IMR-90 (cell line): ENCODE data around the gene PDE6A. TPM values are rescaled to one million over a fixed set of nuclear protein-coding genes. Genes with fewer than 3 reads are reported as not detected.

Experiments used
- ATAC-seq: fragments of 200-7000 bp; cut with Tn5 transposase; 2 replicates; pipeline ENCODE4 v1.9.1; 2020; ENCODE audit warnings: low read depth, mild to moderate bottlenecking, moderate library complexity
- BruUV-seq: library from RNA; stranded (reverse); fragments of 400-500 nt; replicated peaks from 2 replicates; lab custom pipeline; 2021; lab: Mats Ljungman, UMichigan
- CTCF ChIA-PET: fragments of 300-600 bp; formaldehyde crosslinking; extraction: SDS; loops from one replicate; lab custom pipeline; 2021; ENCODE audit warnings: antibody characterized with exemption; lab: Yijun Ruan, JAX
- POLR2A ChIA-PET: fragments of 300-600 bp; sonication (Branson Sonifier 250); formaldehyde crosslinking; loops from one replicate; lab custom pipeline; 2022; ENCODE audit warnings: antibody characterized with exemption; ENCODE audit not compliant: unreplicated experiment; lab: Charles Lee
- DNase-seq: peaks from one replicate; pipeline ENCODE4 v3.0.0; 2013
- H2AFZ ChIP-seq: replicated peaks from 2 replicates; pipeline ENCODE3; 2013; ENCODE audit warnings: low read length, mild to moderate bottlenecking; ENCODE audit not compliant: poor library complexity
- H2AK5ac ChIP-seq: 2 replicates; pipeline ENCODE4 v1.6.1; 2013; ENCODE audit warnings: low read depth, low read length, inconsistent platforms
- H2AK9ac ChIP-seq: replicated peaks from 2 replicates; pipeline ENCODE3; 2013; ENCODE audit warnings: mild to moderate bottlenecking, low read depth, low read length, moderate library complexity; ENCODE audit not compliant: poor library complexity
- H2BK120ac ChIP-seq: 2 replicates; pipeline ENCODE4 v1.6.1; 2013; ENCODE audit warnings: low read depth, low read length, inconsistent platforms
- H2BK15ac ChIP-seq: 3 replicates; pipeline ENCODE4 v1.6.1; 2013; ENCODE audit warnings: low read depth, low read length, inconsistent platforms
- H2BK20ac ChIP-seq: 2 replicates; pipeline ENCODE4 v1.6.1; 2013; ENCODE audit warnings: low read depth, mild to moderate bottlenecking, inconsistent platforms, low read length, moderate library complexity
- H2BK5ac ChIP-seq: 2 replicates; pipeline ENCODE4 v1.6.1; 2013; ENCODE audit warnings: mild to moderate bottlenecking, low read depth, low read length, inconsistent platforms; ENCODE audit not compliant: poor library complexity, severe bottlenecking
- H3K14ac ChIP-seq: replicated peaks from 2 replicates; pipeline ENCODE4 v1.6.1; 2013; ENCODE audit warnings: low read depth, low read length, inconsistent platforms
- H3K18ac ChIP-seq: 2 replicates; pipeline ENCODE4 v1.6.1; 2013; ENCODE audit warnings: low read depth, low read length, control low read depth
- H3K23ac ChIP-seq: 2 replicates; pipeline ENCODE4 v1.6.1; 2013; ENCODE audit warnings: low read depth, low read length, inconsistent platforms
- H3K27ac ChIP-seq: 2 replicates; pipeline ENCODE4 v1.5.1; 2013; ENCODE audit warnings: mild to moderate bottlenecking, control low read depth, low read length; ENCODE audit not compliant: insufficient read depth
- H3K27me3 ChIP-seq: 2 replicates; pipeline ENCODE4 v1.6.1; 2013; ENCODE audit warnings: low read length; ENCODE audit not compliant: control insufficient read depth, insufficient read depth
- H3K36me3 ChIP-seq: 2 replicates; pipeline ENCODE4 v1.6.1; 2013; ENCODE audit warnings: low read length, mixed read lengths; ENCODE audit not compliant: control insufficient read depth, insufficient read depth
- H3K4ac ChIP-seq: 2 replicates; pipeline ENCODE4 v1.6.1; 2013; ENCODE audit warnings: low read depth, low read length, inconsistent platforms
- H3K4me1 ChIP-seq: 2 replicates; pipeline ENCODE4 v1.6.1; 2013; ENCODE audit warnings: low read length, mixed read lengths; ENCODE audit not compliant: control insufficient read depth, insufficient read depth
- H3K4me2 ChIP-seq: 2 replicates; pipeline ENCODE4 v1.6.1; 2013; ENCODE audit warnings: low read depth, mild to moderate bottlenecking, control low read depth, low read length, moderate library complexity
- H3K4me3 ChIP-seq: 2 replicates; pipeline ENCODE4 v1.5.1; 2013; ENCODE audit warnings: low read depth, mild to moderate bottlenecking, control low read depth, low read length, moderate library complexity; ENCODE audit not compliant: insufficient read depth
- H3K56ac ChIP-seq: 2 replicates; pipeline ENCODE4 v1.6.1; 2013; ENCODE audit warnings: low read length, inconsistent platforms; ENCODE audit not compliant: insufficient read depth; ENCODE audit errors: extremely low read depth
- H3K79me1 ChIP-seq, 2 experiments: 2 replicates each; pipeline ENCODE4 v1.6.1; 2013; ENCODE audit warnings: low read length in 2 of 2, inconsistent platforms in 1 of 2, low read depth in 1 of 2
- H3K9ac ChIP-seq: 2 replicates; pipeline ENCODE4 v1.6.1; 2013; ENCODE audit warnings: low read depth, low read length, control low read depth
- H3K9me1 ChIP-seq: 2 replicates; pipeline ENCODE4 v1.6.1; 2013; ENCODE audit warnings: low read length, inconsistent platforms; ENCODE audit not compliant: insufficient read depth
- H3K9me3 ChIP-seq: 2 replicates; pipeline ENCODE4 v1.6.1; 2013; ENCODE audit warnings: low read length; ENCODE audit not compliant: control insufficient read depth, insufficient read depth
- H4K20me1 ChIP-seq: 2 replicates; pipeline ENCODE4 v1.6.1; 2013; ENCODE audit warnings: low read length, inconsistent platforms; ENCODE audit not compliant: insufficient read depth
- H4K5ac ChIP-seq: 2 replicates; pipeline ENCODE4 v1.6.1; 2013; ENCODE audit warnings: mild to moderate bottlenecking, low read depth, low read length, control low read depth
- H4K8ac ChIP-seq, 2 experiments: 2 replicates each; pipeline ENCODE4 v1.6.1; 2013; ENCODE audit warnings: low read depth in 2 of 2, low read length in 2 of 2, control low read depth in 1 of 2, inconsistent platforms in 1 of 2
- H4K91ac ChIP-seq: 2 replicates; pipeline ENCODE4 v1.6.1; 2013; ENCODE audit warnings: low read depth, low read length, inconsistent platforms; ENCODE audit not compliant: insufficient read depth
- CEBPB ChIP-seq: IDR thresholded peaks from 2 replicates; pipeline ENCODE4 v1.6.1; 2012; ENCODE audit warnings: low read depth, low read length, improper control_type of control experiment
- MXI1 ChIP-seq: IDR thresholded peaks from 2 replicates; pipeline ENCODE4 v1.6.1; 2012; ENCODE audit warnings: low read depth, mild to moderate bottlenecking, low read length, moderate library complexity, borderline replicate concordance
- NFE2L2 ChIP-seq: fragments of 150-350 bp; IDR thresholded peaks from 2 replicates; pipeline ENCODE4 v1.6.1; 2016; ENCODE audit warnings: low read depth, mild to moderate bottlenecking, low read length
- RFX5 ChIP-seq: IDR thresholded peaks from 2 replicates; pipeline ENCODE4 v1.8.0; 2012; ENCODE audit warnings: low read depth, mild to moderate bottlenecking, low read length, moderate library complexity
- WGBS, 2 experiments: methylation state at CpG; one replicate each; pipeline versions ENCODE4 v1.1.5 to v1.1.7; 2013; ENCODE audit warnings: missing lambda C conversion rate in 2 of 2; ENCODE audit not compliant: insufficient read length in 1 of 2; ENCODE audit errors: extremely low coverage in 2 of 2; 5-methylcytosine and 5-hydroxymethylcytosine counted together
- dilution Hi-C: fragments of 300-500 bp; cut with HindIII; formaldehyde crosslinking; loops from one replicate; pipeline ENCODE4 v1.14.3; 2018; ENCODE audit warnings: low sequenced_read_pairs; ENCODE audit not compliant: unreplicated experiment
- in situ Hi-C: fragments of 300-500 bp; cut with MboI; formaldehyde crosslinking; loops from 3 replicates; pipeline ENCODE4 v1.14.3; 2019; ENCODE audit warnings: low sequenced_read_pairs, inconsistent platforms, mixed read lengths
- intact Hi-C: fragments of 100-400 bp; cut with micrococcal nuclease; formaldehyde crosslinking; loops from 2 replicates; pipeline ENCODE4 v1.10.0; 2022
- polyA plus RNA-seq, 3 experiments: library from polyadenylated mRNA; depleted of rRNA; stranded (reverse); fragments of >200 nt; gene quantifications; 2 replicates each; pipeline ENCODE4 v1.2.3, GENCODE V29; 2012; ENCODE audit warnings: low replicate concordance in 1 of 3
- total RNA-seq: library from RNA; depleted of rRNA; stranded (reverse); fragments of >200 nt; gene quantifications from 2 replicates; pipeline ENCODE4 v1.2.3, GENCODE V29; 2012

PDE6A gene
- total and polyA plus RNA-seq, 2 of the 4 experiments (the other 2 are of a cell fraction), result not detected

- Histone ChIP-seq H3K4me2 (no peak overlapping the region), H3K18ac (no peak overlapping the region), H3K9ac (no peak overlapping the region), H3K4me3 (no peak overlapping the region), H3K14ac (no peak overlapping the region), H2BK15ac (no peak overlapping the region), H2BK5ac (no peak overlapping the region), H4K5ac (no peak overlapping the region), H2BK120ac (no peak overlapping the region), H2AFZ (no peak overlapping the region), H2BK20ac (no peak overlapping the region), H3K27ac (no peak overlapping the region), H3K4me1 (no peaks in the 10 kb centered on the region), H2AK5ac (no peak overlapping the region), H2AK9ac (no peak overlapping the region), H3K23ac (no peak overlapping the region), H3K27me3 (peaks cover 4% of the 10 kb centered on the region), H3K9me3 (no peaks in the 10 kb centered on the region), H4K20me1 (no peaks in the 10 kb centered on the region), H3K79me1 (no peaks in the 10 kb centered on the region), H3K4ac (no peak overlapping the region), H3K9me1 (no peaks in the 10 kb centered on the region), H3K56ac (no peak overlapping the region), H4K91ac (no peak overlapping the region), H3K36me3 (no peaks in the 10 kb centered on the region), H4K8ac (no peak overlapping the region)
- intact Hi-C loops (loop anchor here (10.0 kb wide), 2 partner anchors 284 to 604 kb away; no protein-coding TSS in a partner anchor), in situ Hi-C loops (loop anchor here (10.0 to 25.0 kb wide), 2 partner anchors 384 to 607 kb away; partner anchors contain the start of gene RPS14), dilution Hi-C loops (no loop called here)
- no peak for DNase-seq
- no CpG with 5 or more reads among the region's 5 CpGs for WGBS, 2 experiments
- no peak for ATAC-seq
- no TSS peak for BruUV-seq
- TF ChIP-seq NFE2L2 (no peak), CEBPB (no peak), RFX5 (no peak), MXI1 (no peak)
- ChIA-PET POLR2A (no interaction called here), CTCF (interaction anchor here (1.2 to 6.2 kb wide), 2 partner anchors 132 to 161 kb away, joined by 4 to 63 read pairs; no protein-coding TSS in a partner anchor)
Measured at GRCh38 chr5:149830579-149830978, 114.0 kb downstream of the PDE6A start.
